Lung (tissue), 12 donors: ENCODE data around the gene KCNH6. TPM values are rescaled to one million over a fixed set of nuclear protein-coding genes. Genes with fewer than 3 reads are reported as not detected.

Experiments
- ATAC-seq: fragments of 200-7000 bp; cut with Tn5 transposase; one replicate; pipeline ENCODE4 v1.9.1; 2020; ENCODE audit warnings: moderate number of reproducible peaks; ENCODE audit not compliant: insufficient read depth, low FRiP score
- DNase-seq, 3 donors: peaks; one replicate each; pipeline ENCODE4 v3.0.0-alpha.2; 2013 to 2017
- H3K27ac ChIP-seq, 2 donors: one replicate each; pipeline ENCODE4 v1.5.1; 2013; ENCODE audit warnings: mild to moderate bottlenecking in 2 of 2, moderate library complexity in 2 of 2, control low read depth in 1 of 2, inconsistent platforms in 1 of 2, low read depth in 1 of 2, low read length in 1 of 2
- H3K27me3 ChIP-seq, 3 donors: one replicate each; pipeline ENCODE4 v1.5.1; 2013; ENCODE audit warnings: low read length in 2 of 3; ENCODE audit not compliant: control insufficient read depth in 3 of 3, insufficient read depth in 3 of 3
- H3K36me3 ChIP-seq, 4 donors: one replicate each; pipeline ENCODE4 v1.5.1; 2013; ENCODE audit warnings: low read length in 4 of 4, mild to moderate bottlenecking in 1 of 4, moderate library complexity in 1 of 4; ENCODE audit not compliant: control insufficient read depth in 4 of 4, insufficient read depth in 4 of 4
- H3K4me1 ChIP-seq, 5 donors: one replicate each; pipeline ENCODE4 v1.5.1; 2013; ENCODE audit warnings: low read length in 5 of 5, mild to moderate bottlenecking in 2 of 5, moderate library complexity in 1 of 5; ENCODE audit not compliant: control insufficient read depth in 5 of 5, insufficient read depth in 5 of 5
- H3K4me3 ChIP-seq: one replicate; pipeline ENCODE4 v1.5.1; 2013; ENCODE audit warnings: mild to moderate bottlenecking, control low read depth, moderate library complexity
- H3K9ac ChIP-seq, 2 donors: one replicate each; pipeline ENCODE4 v1.5.1; 2013; ENCODE audit warnings: low read length in 2 of 2, control low read depth in 1 of 2; ENCODE audit not compliant: insufficient read depth in 1 of 2
- H3K9me3 ChIP-seq, 4 donors: one replicate each; pipeline ENCODE4 v1.5.1; 2013; ENCODE audit warnings: low read length in 3 of 4, mild to moderate bottlenecking in 1 of 4, moderate library complexity in 1 of 4; ENCODE audit not compliant: control insufficient read depth in 4 of 4, insufficient read depth in 3 of 4
- WGBS, 2 donors: extraction: QIAGEN DNeasy Blood & Tissue Kit; methylation state at CpG; one replicate each; pipeline ENCODE4 v1.1.7; 2013; 5-methylcytosine and 5-hydroxymethylcytosine counted together
- polyA plus RNA-seq, 2 donors: library from polyadenylated mRNA; stranded (reverse); fragments of 200-250 nt; gene quantifications; one replicate each; pipeline ENCODE4 v1.2.1, GENCODE V29; 2013
- total RNA-seq, 2 donors: library from RNA; depleted of rRNA in 1 of 2; stranded (reverse); fragments of >200 nt in 1 of 2; gene quantifications; one replicate each; pipeline ENCODE4 v1.2.1, GENCODE V29; 2014 to 2021
- TF ChIP-seq, protein P1 (sequence below): IDR thresholded peaks from 2 replicates; pipeline ENCODE4 v1.5.1; 2012; ENCODE audit warnings: mild to moderate bottlenecking; ENCODE audit errors: control extremely low read depth, extremely low read depth
- donor health status: control.
- donor health status: control.
- donor health status: Bipolar disorder and iron deficiency.
- donor health status: healthy.
- donor health status: DM: yes; HTN: yes; CAD: no.

KCNH6 gene
- total and polyA plus RNA-seq, 4 donors, result 0.05 to 1.6 (median 0.31) TPM

- Histone ChIP-seq H3K27me3 (peaks cover 0 to 4% (median 2%) of the 10 kb centered on the region in 3 donors), H3K9ac (no peak overlapping the region), H3K27ac (no peak overlapping the region), H3K4me1 (peaks cover 0 to 17% (median 3%) of the 10 kb centered on the region in 5 donors), H3K4me3 (no peak overlapping the region), H3K9me3 (no peaks in the 10 kb centered on the region), H3K36me3 (peaks cover 0 to 4% (median 0%) of the 10 kb centered on the region in 4 donors)
- WGBS, 2 donors, result 62 to 71% methylated on average over 14 of the region's 14 CpGs
- TF ChIP-seq, protein P1, sequence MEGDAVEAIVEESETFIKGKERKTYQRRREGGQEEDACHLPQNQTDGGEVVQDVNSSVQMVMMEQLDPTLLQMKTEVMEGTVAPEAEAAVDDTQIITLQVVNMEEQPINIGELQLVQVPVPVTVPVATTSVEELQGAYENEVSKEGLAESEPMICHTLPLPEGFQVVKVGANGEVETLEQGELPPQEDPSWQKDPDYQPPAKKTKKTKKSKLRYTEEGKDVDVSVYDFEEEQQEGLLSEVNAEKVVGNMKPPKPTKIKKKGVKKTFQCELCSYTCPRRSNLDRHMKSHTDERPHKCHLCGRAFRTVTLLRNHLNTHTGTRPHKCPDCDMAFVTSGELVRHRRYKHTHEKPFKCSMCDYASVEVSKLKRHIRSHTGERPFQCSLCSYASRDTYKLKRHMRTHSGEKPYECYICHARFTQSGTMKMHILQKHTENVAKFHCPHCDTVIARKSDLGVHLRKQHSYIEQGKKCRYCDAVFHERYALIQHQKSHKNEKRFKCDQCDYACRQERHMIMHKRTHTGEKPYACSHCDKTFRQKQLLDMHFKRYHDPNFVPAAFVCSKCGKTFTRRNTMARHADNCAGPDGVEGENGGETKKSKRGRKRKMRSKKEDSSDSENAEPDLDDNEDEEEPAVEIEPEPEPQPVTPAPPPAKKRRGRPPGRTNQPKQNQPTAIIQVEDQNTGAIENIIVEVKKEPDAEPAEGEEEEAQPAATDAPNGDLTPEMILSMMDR, result no peak
- ATAC-seq (no peak), DNase-seq (no peak)
Measured at GRCh38 chr17:63500543-63501390, 22.4 kb upstream of the KCNH6 start.

GRCh38 chr17:63503341-63503705 lies 19.8 kb upstream of the KCNH6 start:
- no peak overlapping the region for H3K4me3 ChIP-seq
- no peak overlapping the region for H3K27ac ChIP-seq
- peaks cover 0 to 4% (median 2%) of the 10 kb centered on the region in 3 donors for H3K27me3 ChIP-seq
- 68 to 86% methylated on average over 8 of the region's 8 CpGs for WGBS, 2 donors
- no peak for ATAC-seq
- DNase-seq, result peak in 2 of 3 donors; percentile 44 to 69
- no peak overlapping the region for H3K9ac ChIP-seq
- peaks cover 0 to 3% (median 0%) of the 10 kb centered on the region in 4 donors for H3K9me3 ChIP-seq
- peaks cover 0 to 5% (median 2%) of the 10 kb centered on the region in 5 donors for H3K4me1 ChIP-seq
- TF ChIP-seq, protein P1, result no peak
- no peaks in the 10 kb centered on the region for H3K36me3 ChIP-seq

GRCh38 chr17:63504261-63504660 lies 18.9 kb upstream of the KCNH6 start:
- TF ChIP-seq, protein P1, result no peak
- ATAC-seq (no peak), DNase-seq (no peak)
- Histone ChIP-seq H3K4me1 (peaks cover 0 to 1% (median 0%) of the 10 kb centered on the region in 5 donors), H3K9ac (no peak overlapping the region), H3K27ac (no peak overlapping the region), H3K27me3 (peaks cover 0 to 4% (median 2%) of the 10 kb centered on the region in 3 donors), H3K36me3 (no peaks in the 10 kb centered on the region), H3K9me3 (peaks cover 0 to 3% (median 0%) of the 10 kb centered on the region in 4 donors), H3K4me3 (no peak overlapping the region)
